ENCODE data around the gene SLC12A2. TPM values are rescaled to one million over a fixed set of nuclear protein-coding genes. Genes with fewer than 3 reads are reported as not detected.
A peak's percentile ranks its signal among the peaks of the same experiment; 100 is the strongest.

The SLC12A2 gene
- polyA plus RNA-seq, 5 donors, result 40.8 to 83.6 (median 67.7) TPM

- DNase-seq, result no peak
These were observed 137.3 kb downstream of the SLC12A2 start for GRCh38 chr5:128220841-128221240.

- DNase-seq, result no peak
These were observed 140.8 kb downstream of the SLC12A2 start for GRCh38 chr5:128224336-128224735.

- DNase-seq, result no peak
These were observed 141.9 kb downstream of the SLC12A2 start for GRCh38 chr5:128225245-128226030.

GRCh38 chr5:128228008-128228407 lies 144.4 kb downstream of the SLC12A2 start:
- no peak for DNase-seq

- DNase-seq, result peak; percentile 24 to 43
These were observed 145.0 kb downstream of the SLC12A2 start for GRCh38 chr5:128228521-128228920.

GRCh38 chr5:128234928-128235641 lies 151.5 kb downstream of the SLC12A2 start:
- DNase-seq, result no peak

GRCh38 chr5:128236334-128236733 lies 152.8 kb downstream of the SLC12A2 start:
- no peak for DNase-seq

GRCh38 chr5:128237000-128237399 lies 153.4 kb downstream of the SLC12A2 start:
- DNase-seq, result no peak

GRCh38 chr5:128237546-128237945 lies 154.0 kb downstream of the SLC12A2 start:
- DNase-seq, result no peak
